BJ (cell line): ENCODE results near the gene WASL. TPM values are rescaled to one million over a fixed set of nuclear protein-coding genes. Genes with fewer than 3 reads are reported as not detected.

Experiments used
- CTCF ChIA-PET: fragments of 350-600 bp; formaldehyde crosslinking; extraction: SDS; loops from one replicate; lab custom pipeline; 2021; ENCODE audit warnings: antibody characterized with exemption, inconsistent platforms; lab: Yijun Ruan, JAX
- POLR2A ChIA-PET: fragments of 300-600 bp; sonication (Branson Sonifier 250); formaldehyde crosslinking; extraction: SDS; loops from one replicate; lab custom pipeline; 2021; ENCODE audit warnings: antibody characterized with exemption; lab: Charles Lee
- DNase-seq: peaks from one replicate; pipeline ENCODE4 v3.0.0-alpha.2; 2011; ENCODE audit warnings: low read depth
- H3K27me3 ChIP-seq: 2 replicates; pipeline ENCODE4 v1.6.0; 2011; ENCODE audit warnings: low read length; ENCODE audit not compliant: control insufficient read depth, insufficient read depth
- H3K36me3 ChIP-seq: 2 replicates; pipeline ENCODE4 v1.5.1; 2011; ENCODE audit warnings: low read length; ENCODE audit not compliant: control insufficient read depth, insufficient read depth
- H3K4me3 ChIP-seq: 2 replicates; pipeline ENCODE4 v1.5.1; 2011; ENCODE audit warnings: low read depth, mild to moderate bottlenecking, control low read depth, low read length
- CTCF ChIP-seq: IDR thresholded peaks from 2 replicates; pipeline ENCODE4 v1.5.1; 2011; ENCODE audit warnings: low read depth, mild to moderate bottlenecking, control low read depth, inconsistent platforms, low read length, moderate library complexity; ENCODE audit not compliant: insufficient read depth
- polyA plus RNA-seq: library from polyadenylated mRNA; depleted of rRNA; stranded (reverse); fragments of >200 nt; gene quantifications from 2 replicates; pipeline ENCODE4 v1.2.3, GENCODE V29; 2011

Gene WASL
- polyA plus RNA-seq, 1 experiment: 4.0 TPM

DNA sequence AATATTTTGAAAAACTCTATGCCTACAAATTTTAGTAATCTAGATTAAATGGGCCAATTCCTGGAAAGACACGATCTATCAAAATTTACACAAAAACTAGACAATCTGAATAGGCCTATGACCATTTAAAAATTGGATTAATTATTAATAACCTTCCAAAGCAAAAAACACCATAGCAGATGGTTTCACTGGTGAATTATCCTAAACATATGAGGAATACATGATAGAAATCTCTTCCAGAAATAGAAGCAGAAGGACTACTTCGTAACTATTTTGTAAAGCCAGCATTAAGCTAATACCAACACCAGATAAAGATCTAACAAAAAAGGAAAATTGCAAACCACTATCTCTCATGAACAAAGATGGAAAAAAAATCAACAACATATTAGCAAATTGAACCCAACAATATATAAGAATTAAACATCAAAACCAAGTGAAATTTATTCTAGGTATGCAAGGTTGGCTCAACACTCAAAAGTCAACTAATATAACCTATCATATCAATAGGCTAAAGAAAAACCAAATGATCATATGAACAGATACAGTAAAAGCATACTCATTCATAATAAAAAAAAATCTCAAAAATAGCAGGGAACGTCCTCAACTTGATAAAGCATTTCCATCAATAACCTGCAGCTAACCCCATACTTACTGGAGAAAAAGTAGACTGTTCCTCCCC lies 16.3 kb downstream of the WASL start:
- H3K36me3 ChIP-seq: no peaks in the 10 kb centered on the region
- no peak overlapping the region for H3K4me3 ChIP-seq
- H3K27me3 ChIP-seq: no peaks in the 10 kb centered on the region
- no peak for DNase-seq
- POLR2A ChIA-PET: no interaction called here
- no peak for TF ChIP-seq CTCF
- CTCF ChIA-PET: no interaction called here

- ChIA-PET POLR2A (no interaction called here), CTCF (no interaction called here)
- no peak for TF ChIP-seq CTCF
Measured at GRCh38 chr7:123729218-123729578, 19.6 kb downstream of the WASL start.

GRCh38 chr7:123727071-123727837 lies 21.5 kb downstream of the WASL start:
- ChIA-PET CTCF (interaction anchor here (0.6 to 1.1 kb wide), 6 partner anchors 10 to 26 kb away, joined by 3 to 4 read pairs (median 3); partner anchors contain the start of gene WASL), POLR2A (interaction anchor here (0.9 kb wide), 1 partner anchor 19 kb away, joined by 4 read pairs; no protein-coding TSS in a partner anchor)
- DNase-seq: peak; percentile 69
- Histone ChIP-seq H3K27me3 (no peaks in the 10 kb centered on the region), H3K4me3 (no peak overlapping the region), H3K36me3 (no peaks in the 10 kb centered on the region)
- TF ChIP-seq CTCF: no peak

More at GRCh38 chr7:123729218-123729578, 19.6 kb downstream of the WASL start:
- H3K27me3 ChIP-seq: no peaks in the 10 kb centered on the region
- DNase-seq: no peak
- no peaks in the 10 kb centered on the region for H3K36me3 ChIP-seq
- H3K4me3 ChIP-seq: no peak overlapping the region

GRCh38 chr7:123725586-123726171 lies 23.1 kb downstream of the WASL start:
- Histone ChIP-seq H3K27me3 (no peaks in the 10 kb centered on the region), H3K36me3 (no peaks in the 10 kb centered on the region), H3K4me3 (no peak overlapping the region)
- POLR2A ChIA-PET: no interaction called here
- no peak for TF ChIP-seq CTCF
- CTCF ChIA-PET: interaction anchor here (0.6 to 1.7 kb wide), 2 partner anchors 15 to 31 kb away, joined by 3 to 5 read pairs; no protein-coding TSS in a partner anchor
- no peak for DNase-seq

- Histone ChIP-seq H3K4me3 (no peak overlapping the region), H3K27me3 (no peaks in the 10 kb centered on the region), H3K36me3 (no peaks in the 10 kb centered on the region)
- POLR2A ChIA-PET: no interaction called here
- CTCF ChIA-PET: interaction anchor here (1.7 kb wide), 1 partner anchor 16 kb away, joined by 5 read pairs; no protein-coding TSS in a partner anchor
- no peak for DNase-seq
- TF ChIP-seq CTCF: no peak
Measured at GRCh38 chr7:123724817-123725253, 24.0 kb downstream of the WASL start.
